Astrocyte (in vitro differentiated cells and primary cell): ENCODE results near the gene GDF9. TPM values are rescaled to one million over a fixed set of nuclear protein-coding genes. Genes with fewer than 3 reads are reported as not detected.

Experiments used
- DNase-seq: peaks from one replicate; pipeline ENCODE4 v3.0.0-alpha.2; 2010; ENCODE audit warnings: low read depth
- FAIRE-seq: peaks from 2 replicates; lab custom pipeline; 2011; peaks lifted over from hg19 to GRCh38; lab: Jason Lieb, UNC
- H2AFZ ChIP-seq: 2 replicates; pipeline ENCODE4 v1.6.0; 2012; ENCODE audit warnings: low read depth, low read length, inconsistent platforms
- H3K27ac ChIP-seq: 2 replicates; pipeline ENCODE4 v1.5.1; 2011; ENCODE audit warnings: low read depth, low read length, inconsistent platforms
- H3K27me3 ChIP-seq: 2 replicates; pipeline ENCODE4 v1.6.0; 2011; ENCODE audit warnings: low read length, inconsistent platforms; ENCODE audit not compliant: insufficient read depth
- H3K36me3 ChIP-seq: 2 replicates; pipeline ENCODE4 v1.5.1; 2011; ENCODE audit warnings: low read length, inconsistent platforms; ENCODE audit not compliant: insufficient read depth
- H3K4me1 ChIP-seq: 2 replicates; pipeline ENCODE4 v1.5.1; 2011; ENCODE audit warnings: low read length, inconsistent platforms; ENCODE audit not compliant: insufficient read depth
- H3K4me2 ChIP-seq: 2 replicates; pipeline ENCODE4 v1.6.0; 2012; ENCODE audit warnings: low read length, inconsistent platforms
- H3K4me3 ChIP-seq: 2 replicates; pipeline ENCODE4 v1.5.1; 2011; ENCODE audit warnings: low read depth, mild to moderate bottlenecking, low read length, inconsistent platforms; ENCODE audit not compliant: insufficient read depth
- H3K79me2 ChIP-seq: 2 replicates; pipeline ENCODE4 v1.6.0; 2012; ENCODE audit warnings: mild to moderate bottlenecking, low read length, inconsistent platforms; ENCODE audit not compliant: insufficient read depth
- H3K9ac ChIP-seq: 2 replicates; pipeline ENCODE4 v1.6.0; 2012; ENCODE audit warnings: mild to moderate bottlenecking, low read length, inconsistent platforms
- H3K9me3 ChIP-seq: 2 replicates; pipeline ENCODE4 v1.5.1; 2012; ENCODE audit warnings: low read depth, mild to moderate bottlenecking, low read length, inconsistent platforms; ENCODE audit not compliant: insufficient read depth
- H4K20me1 ChIP-seq: 2 replicates; pipeline ENCODE4 v1.6.0; 2012; ENCODE audit warnings: low read length, inconsistent platforms; ENCODE audit not compliant: insufficient read depth
- H3K27ac Mint-ChIP-seq: one replicate; pipeline ENCODE4 v1.8.0; 2021; ENCODE audit warnings: mild to moderate bottlenecking, mixed read lengths; ENCODE audit not compliant: unreplicated experiment
- H3K27me3 Mint-ChIP-seq: one replicate; pipeline ENCODE4 v1.8.0; 2021; ENCODE audit warnings: low read depth, mixed read lengths; ENCODE audit not compliant: unreplicated experiment
- H3K36me3 Mint-ChIP-seq: one replicate; pipeline ENCODE4 v1.8.0; 2021; ENCODE audit warnings: low read depth, mixed read lengths; ENCODE audit not compliant: unreplicated experiment
- H3K4me1 Mint-ChIP-seq: one replicate; pipeline ENCODE4 v1.8.0; 2021; ENCODE audit warnings: low read depth, mixed read lengths; ENCODE audit not compliant: unreplicated experiment
- H3K4me3 Mint-ChIP-seq: one replicate; pipeline ENCODE4 v1.8.0; 2021; ENCODE audit warnings: mild to moderate bottlenecking, moderate library complexity, mixed read lengths; ENCODE audit not compliant: unreplicated experiment
- H3K9me3 Mint-ChIP-seq: one replicate; pipeline ENCODE4 v1.8.0; 2021; ENCODE audit warnings: mild to moderate bottlenecking, mixed read lengths; ENCODE audit not compliant: unreplicated experiment
- CTCF ChIP-seq: IDR thresholded peaks from 2 replicates; pipeline ENCODE4 v1.5.1; 2011; ENCODE audit warnings: low read depth, mild to moderate bottlenecking, inconsistent platforms, low read length, moderate library complexity; ENCODE audit not compliant: insufficient read depth
- EZH2 ChIP-seq: IDR thresholded peaks from 2 replicates; pipeline ENCODE4 v1.6.1; 2012; ENCODE audit warnings: mild to moderate bottlenecking, low read length, inconsistent platforms; ENCODE audit not compliant: insufficient read depth
- total RNA-seq: library from RNA; stranded (reverse); gene quantifications from 2 replicates; pipeline ENCODE4 v1.2.1, GENCODE V29; 2021

The GDF9 gene
- total RNA-seq, 1 donor from 2014 or later = 0.34 TPM

GRCh38 chr5:132837868-132838267 lies 28.4 kb downstream of the GDF9 start:
- FAIRE-seq (no peak), DNase-seq (no peak)
- Histone ChIP-seq H3K9ac (no peak overlapping the region), H3K4me2 (no peak overlapping the region), H3K36me3 (no peaks in the 10 kb centered on the region), H3K79me2 (no peaks in the 10 kb centered on the region), H4K20me1 (no peaks in the 10 kb centered on the region), H3K4me1 (peaks cover 14% of the 10 kb centered on the region), H3K27me3 (no peaks in the 10 kb centered on the region), H3K4me3 (no peak overlapping the region), H3K9me3 (no peaks in the 10 kb centered on the region), H2AFZ (no peak overlapping the region), H3K27ac (no peak overlapping the region)
- H3K36me3 Mint-ChIP-seq = no peaks in the 10 kb centered on the region
- H3K27ac Mint-ChIP-seq = no peak overlapping the region
- peaks cover 14% of the 10 kb centered on the region for H3K4me1 Mint-ChIP-seq
- no peak overlapping the region for H3K4me3 Mint-ChIP-seq
- peaks cover 2% of the 10 kb centered on the region for H3K9me3 Mint-ChIP-seq
- peaks cover 5% of the 10 kb centered on the region for H3K27me3 Mint-ChIP-seq
- TF ChIP-seq CTCF (no peak), EZH2 (no peak)

- Histone ChIP-seq H3K4me3 (no peak overlapping the region), H4K20me1 (no peaks in the 10 kb centered on the region), H3K9ac (no peak overlapping the region), H3K27me3 (no peaks in the 10 kb centered on the region), H3K27ac (no peak overlapping the region), H3K36me3 (no peaks in the 10 kb centered on the region), H3K79me2 (no peaks in the 10 kb centered on the region), H3K4me2 (no peak overlapping the region), H3K9me3 (no peaks in the 10 kb centered on the region), H2AFZ (no peak overlapping the region), H3K4me1 (peaks cover 14% of the 10 kb centered on the region)
- Mint-ChIP-seq H3K27ac (no peak overlapping the region), H3K4me3 (no peak overlapping the region), H3K36me3 (no peaks in the 10 kb centered on the region), H3K9me3 (peaks cover 2% of the 10 kb centered on the region), H3K27me3 (peaks cover 9% of the 10 kb centered on the region), H3K4me1 (peaks cover 14% of the 10 kb centered on the region)
- FAIRE-seq = no peak
- TF ChIP-seq CTCF (no peak), EZH2 (no peak)
- DNase-seq = no peak
Observed at GRCh38 chr5:132836852-132837251, 29.4 kb downstream of the GDF9 start.

GRCh38 chr5:132834057-132834456 lies 32.2 kb downstream of the GDF9 start:
- Histone ChIP-seq H3K36me3 (no peaks in the 10 kb centered on the region), H3K79me2 (no peaks in the 10 kb centered on the region), H3K4me1 (no peaks in the 10 kb centered on the region), H3K4me2 (no peak overlapping the region), H3K27me3 (no peaks in the 10 kb centered on the region), H2AFZ (no peak overlapping the region), H4K20me1 (peaks cover 2% of the 10 kb centered on the region), H3K9ac (no peak overlapping the region), H3K9me3 (no peaks in the 10 kb centered on the region), H3K4me3 (no peak overlapping the region), H3K27ac (no peak overlapping the region)
- no peak overlapping the region for H3K4me3 Mint-ChIP-seq
- H3K36me3 Mint-ChIP-seq = peaks cover 2% of the 10 kb centered on the region
- no peak for TF ChIP-seq EZH2
- TF ChIP-seq CTCF = no peak
- H3K27ac Mint-ChIP-seq = no peak overlapping the region
- DNase-seq (no peak), FAIRE-seq (no peak)
- no peaks in the 10 kb centered on the region for H3K9me3 Mint-ChIP-seq
- H3K4me1 Mint-ChIP-seq = no peaks in the 10 kb centered on the region
- H3K27me3 Mint-ChIP-seq = peaks cover 17% of the 10 kb centered on the region
